DND-41 (cell line): Measurements from ENCODE around the gene RFPL1.

Experiments used
- ATAC-seq: fragments of 200-7000 bp; cut with Tn5 transposase; 3 replicates; pipeline ENCODE4 v1.9.1; 2021; ENCODE audit warnings: low read depth; ENCODE audit not compliant: insufficient read depth
- DNase-seq: peaks from one replicate; pipeline ENCODE4 v3.0.0-alpha.2; 2020
- H2AFZ ChIP-seq: 2 replicates; pipeline ENCODE4 v1.6.0; 2012; ENCODE audit warnings: low read depth, low read length
- H3K27ac ChIP-seq: 2 replicates; pipeline ENCODE4 v1.5.1; 2012; ENCODE audit warnings: low read length, inconsistent platforms
- H3K27me3 ChIP-seq: fragments of 200-600 bp; sonication (generic); 2 replicates; pipeline ENCODE4 v1.6.0; 2012; ENCODE audit warnings: low read length, mild to moderate bottlenecking, inconsistent platforms; ENCODE audit not compliant: insufficient read depth, poor library complexity
- H3K36me3 ChIP-seq: 2 replicates; pipeline ENCODE4 v1.5.1; 2012; ENCODE audit warnings: low read length, inconsistent platforms; ENCODE audit not compliant: insufficient read depth
- H3K4me1 ChIP-seq: 2 replicates; pipeline ENCODE4 v1.5.1; 2012; ENCODE audit warnings: mild to moderate bottlenecking, low read length; ENCODE audit not compliant: insufficient read depth
- H3K4me2 ChIP-seq: 2 replicates; pipeline ENCODE4 v1.6.0; 2012; ENCODE audit warnings: mild to moderate bottlenecking, moderate library complexity, low read length, inconsistent platforms; ENCODE audit not compliant: insufficient read depth
- H3K4me3 ChIP-seq, 2 experiments: fragments of 200-600 bp in 1 of 2; shearing (Covaris generic) in 1 of 2; 2 replicates each; pipeline ENCODE4 v1.5.1; 2012 to 2016; ENCODE audit warnings: inconsistent platforms in 2 of 2, low read length in 2 of 2, mild to moderate bottlenecking in 2 of 2, low read depth in 1 of 2, moderate library complexity in 1 of 2
- H3K79me2 ChIP-seq: 2 replicates; pipeline ENCODE4 v1.6.0; 2012; ENCODE audit warnings: low read length, inconsistent platforms; ENCODE audit not compliant: insufficient read depth
- H3K9ac ChIP-seq: 2 replicates; pipeline ENCODE4 v1.6.0; 2012; ENCODE audit warnings: low read depth, mild to moderate bottlenecking, inconsistent platforms, low read length, moderate library complexity
- H3K9me3 ChIP-seq: 2 replicates; pipeline ENCODE4 v1.5.1; 2012; ENCODE audit warnings: low read length, moderate library complexity, mild to moderate bottlenecking, inconsistent platforms; ENCODE audit not compliant: insufficient read depth, severe bottlenecking
- H4K20me1 ChIP-seq: 2 replicates; pipeline ENCODE4 v1.6.0; 2012; ENCODE audit warnings: low read length; ENCODE audit not compliant: insufficient read depth
- EZH2 ChIP-seq: IDR thresholded peaks from 3 replicates; pipeline ENCODE4 v1.6.1; 2012; ENCODE audit warnings: borderline replicate concordance, low read depth, mild to moderate bottlenecking, moderate library complexity, low read length, inconsistent platforms; ENCODE audit not compliant: severe bottlenecking
- TF ChIP-seq, protein P1 (sequence below): IDR thresholded peaks from 2 replicates; pipeline ENCODE4 v1.5.1; 2012; ENCODE audit warnings: borderline replicate concordance, low read length, moderate library complexity, mild to moderate bottlenecking; ENCODE audit not compliant: poor library complexity, severe bottlenecking; ENCODE audit errors: extremely low read depth

The RFPL1 gene

DNA sequence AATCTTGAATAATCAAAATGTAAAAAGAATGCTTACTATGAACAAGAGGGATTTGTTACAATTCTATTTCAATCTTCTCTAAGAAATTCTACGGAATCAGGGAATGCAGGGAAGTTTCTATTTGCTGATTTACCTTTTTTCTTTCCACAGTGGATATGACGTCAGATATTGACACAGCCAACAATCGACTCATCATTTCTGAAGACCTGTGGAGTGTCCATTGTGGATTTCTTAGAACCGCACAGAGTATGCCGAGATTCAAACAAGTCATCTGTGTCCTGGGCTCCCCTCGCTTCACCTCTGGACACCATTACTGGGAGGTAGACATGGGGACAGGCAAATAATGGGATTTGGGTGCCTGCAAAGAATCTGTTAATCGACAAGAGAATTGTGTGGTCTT, 4.1 kb upstream of the RFPL1 start:
- no peaks in the 10 kb centered on the region for H3K4me1 ChIP-seq
- no peaks in the 10 kb centered on the region for H3K79me2 ChIP-seq
- TF ChIP-seq EZH2: no peak
- TF ChIP-seq, protein P1, sequence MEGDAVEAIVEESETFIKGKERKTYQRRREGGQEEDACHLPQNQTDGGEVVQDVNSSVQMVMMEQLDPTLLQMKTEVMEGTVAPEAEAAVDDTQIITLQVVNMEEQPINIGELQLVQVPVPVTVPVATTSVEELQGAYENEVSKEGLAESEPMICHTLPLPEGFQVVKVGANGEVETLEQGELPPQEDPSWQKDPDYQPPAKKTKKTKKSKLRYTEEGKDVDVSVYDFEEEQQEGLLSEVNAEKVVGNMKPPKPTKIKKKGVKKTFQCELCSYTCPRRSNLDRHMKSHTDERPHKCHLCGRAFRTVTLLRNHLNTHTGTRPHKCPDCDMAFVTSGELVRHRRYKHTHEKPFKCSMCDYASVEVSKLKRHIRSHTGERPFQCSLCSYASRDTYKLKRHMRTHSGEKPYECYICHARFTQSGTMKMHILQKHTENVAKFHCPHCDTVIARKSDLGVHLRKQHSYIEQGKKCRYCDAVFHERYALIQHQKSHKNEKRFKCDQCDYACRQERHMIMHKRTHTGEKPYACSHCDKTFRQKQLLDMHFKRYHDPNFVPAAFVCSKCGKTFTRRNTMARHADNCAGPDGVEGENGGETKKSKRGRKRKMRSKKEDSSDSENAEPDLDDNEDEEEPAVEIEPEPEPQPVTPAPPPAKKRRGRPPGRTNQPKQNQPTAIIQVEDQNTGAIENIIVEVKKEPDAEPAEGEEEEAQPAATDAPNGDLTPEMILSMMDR: no peak
- no peaks in the 10 kb centered on the region for H3K9me3 ChIP-seq
- peaks cover 9% of the 10 kb centered on the region for H3K27me3 ChIP-seq
- no peak for ATAC-seq
- H4K20me1 ChIP-seq: no peaks in the 10 kb centered on the region
- DNase-seq: no peak
- no peaks in the 10 kb centered on the region for H3K36me3 ChIP-seq
- no peak overlapping the region for H3K9ac ChIP-seq
- no peak overlapping the region for H2AFZ ChIP-seq
- no peak overlapping the region for H3K27ac ChIP-seq
- H3K4me2 ChIP-seq: no peak overlapping the region
- H3K4me3 ChIP-seq: no peak overlapping the region

DNA sequence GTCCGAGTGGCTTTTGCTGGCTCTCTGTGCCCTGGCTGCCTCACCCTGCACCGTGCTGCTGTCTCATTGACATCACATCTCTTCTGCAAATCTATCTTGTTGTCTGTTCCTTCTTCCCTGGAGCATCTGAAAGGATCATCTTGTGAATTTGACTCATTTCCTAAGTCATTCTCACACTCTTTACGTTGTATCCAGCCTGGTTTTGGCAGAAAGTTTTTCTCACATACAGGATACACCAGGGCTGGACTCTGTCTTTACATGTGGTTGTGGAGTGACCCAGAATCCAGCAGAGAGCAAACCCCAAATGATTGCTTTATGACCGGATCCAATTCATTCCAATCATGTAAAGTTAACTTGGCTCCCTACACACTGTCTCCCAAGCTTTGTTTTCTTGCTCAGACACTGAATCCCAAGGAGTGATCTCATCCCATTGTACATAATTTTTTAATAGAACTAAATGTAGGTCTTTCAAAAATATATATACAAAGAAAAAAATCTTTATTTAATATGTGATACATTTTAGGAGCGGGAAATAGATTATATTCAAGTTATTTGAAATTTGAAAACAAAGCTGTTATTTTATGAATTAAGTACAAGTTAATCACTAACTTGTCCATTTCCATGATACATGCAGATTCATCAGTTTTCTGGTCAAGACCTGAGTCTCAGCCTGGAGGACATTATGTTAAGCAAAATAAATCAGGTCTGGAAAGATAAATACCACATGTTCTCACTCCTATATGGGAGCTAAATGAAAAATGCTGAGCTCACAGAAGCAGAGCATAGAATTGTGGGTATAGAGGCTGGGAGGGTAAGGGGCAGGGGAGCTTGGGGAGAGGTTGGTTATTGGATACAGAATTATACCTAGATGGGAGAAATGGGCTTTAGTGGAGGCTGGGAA, 2.9 kb upstream of the RFPL1 start:
- no peak overlapping the region for H3K4me2 ChIP-seq
- H3K4me3 ChIP-seq: no peak overlapping the region
- H3K27me3 ChIP-seq: no peaks in the 10 kb centered on the region
- DNase-seq: no peak
- no peaks in the 10 kb centered on the region for H3K79me2 ChIP-seq
- H3K27ac ChIP-seq: no peak overlapping the region
- H4K20me1 ChIP-seq: no peaks in the 10 kb centered on the region
- ATAC-seq: no peak
- no peak overlapping the region for H2AFZ ChIP-seq
- TF ChIP-seq, protein P1: no peak
- no peak for TF ChIP-seq EZH2
- no peak overlapping the region for H3K9ac ChIP-seq
- no peaks in the 10 kb centered on the region for H3K36me3 ChIP-seq
- no peaks in the 10 kb centered on the region for H3K9me3 ChIP-seq
- no peaks in the 10 kb centered on the region for H3K4me1 ChIP-seq

DNA sequence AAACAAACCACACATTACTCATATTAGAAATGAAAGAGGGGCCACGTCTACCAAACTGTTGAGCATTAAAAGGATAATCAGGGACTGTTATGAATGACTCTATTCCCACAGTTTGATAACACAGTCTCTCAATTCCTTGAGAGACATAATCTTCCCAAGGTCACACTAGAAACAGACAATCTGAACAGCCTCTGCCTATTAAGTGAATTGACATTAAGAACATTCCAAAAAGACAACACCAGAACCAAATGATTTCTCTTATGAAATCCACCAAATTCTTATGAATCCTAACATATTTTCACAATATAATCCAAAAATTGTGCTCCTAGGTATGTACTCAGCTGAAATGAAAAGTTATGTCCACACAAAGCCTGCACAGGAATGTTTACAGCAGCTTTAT, 4.6 kb downstream of the RFPL1 start:
- DNase-seq: no peak

More for the DNA sequence above, 4.6 kb downstream of the RFPL1 start:
- H4K20me1 ChIP-seq: no peaks in the 10 kb centered on the region
- ATAC-seq: no peak
- H3K27me3 ChIP-seq: peaks cover 2% of the 10 kb centered on the region
- H3K9ac ChIP-seq: no peak overlapping the region
- no peak overlapping the region for H2AFZ ChIP-seq
- no peak overlapping the region for H3K27ac ChIP-seq
- H3K4me2 ChIP-seq: no peak overlapping the region
- H3K79me2 ChIP-seq: no peaks in the 10 kb centered on the region
- H3K9me3 ChIP-seq: no peaks in the 10 kb centered on the region
- TF ChIP-seq, protein P1: no peak
- no peak for TF ChIP-seq EZH2
- no peaks in the 10 kb centered on the region for H3K36me3 ChIP-seq
- H3K4me1 ChIP-seq: no peaks in the 10 kb centered on the region
- no peak overlapping the region for H3K4me3 ChIP-seq
